Inflammatory macrophage treated with lipopolysaccharide for 4 hours (primary cell): ENCODE data around the gene IFRD1.

Source experiments
- DNase-seq: peaks from one replicate; pipeline ENCODE4 v3.0.0-alpha.2; 2020

IFRD1 gene

GRCh38 chr7:112449902-112450806, at the start of gene IFRD1:
Gene IFRD1 (plus strand): TSS chr7:112450460. CDS start chr7:112450689, 229 bp downstream.
- DNase-seq = peak; percentile 98

- no peak for DNase-seq
Observed at GRCh38 chr7:112404321-112404720, 45.9 kb upstream of the IFRD1 start.

DNA sequence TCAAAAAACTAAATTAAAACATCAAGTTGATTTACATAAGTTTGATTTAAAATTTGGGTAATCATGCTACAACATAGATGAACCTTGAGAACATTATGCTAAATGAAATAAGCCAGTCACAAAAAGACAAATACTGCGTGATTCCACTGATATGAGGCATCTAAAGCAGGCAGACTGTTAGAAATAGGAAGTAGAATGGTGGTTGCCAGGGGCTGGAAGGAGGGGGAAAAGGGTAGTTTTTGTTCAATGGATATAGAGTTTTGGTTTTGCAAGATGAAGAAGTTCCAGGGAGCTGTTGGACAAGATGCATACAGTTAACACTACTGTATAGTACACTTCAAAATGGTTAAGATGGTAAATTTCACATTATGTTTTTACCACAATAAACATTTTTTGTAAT, 45.0 kb upstream of the IFRD1 start:
- no peak for DNase-seq

DNA sequence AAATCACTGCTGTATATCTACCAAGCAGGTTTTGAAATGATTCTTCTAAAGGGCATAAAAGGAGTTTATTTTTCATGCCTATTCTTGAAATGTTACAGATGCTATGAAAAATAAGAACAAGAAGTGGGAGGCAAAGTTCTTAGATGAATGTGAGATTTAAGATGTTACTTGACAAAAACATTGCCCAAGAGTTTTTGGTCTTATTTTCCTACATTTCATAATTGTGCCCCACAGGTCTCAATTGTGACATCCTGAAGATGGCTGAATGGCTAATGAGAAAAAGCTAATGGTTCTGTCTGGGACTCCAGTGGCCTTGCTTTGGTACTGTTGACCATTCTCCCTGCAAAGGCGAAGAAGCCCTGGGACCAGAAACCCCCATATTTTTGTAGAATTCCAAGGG, 43.0 kb upstream of the IFRD1 start:
- peak; percentile 45 for DNase-seq

DNA sequence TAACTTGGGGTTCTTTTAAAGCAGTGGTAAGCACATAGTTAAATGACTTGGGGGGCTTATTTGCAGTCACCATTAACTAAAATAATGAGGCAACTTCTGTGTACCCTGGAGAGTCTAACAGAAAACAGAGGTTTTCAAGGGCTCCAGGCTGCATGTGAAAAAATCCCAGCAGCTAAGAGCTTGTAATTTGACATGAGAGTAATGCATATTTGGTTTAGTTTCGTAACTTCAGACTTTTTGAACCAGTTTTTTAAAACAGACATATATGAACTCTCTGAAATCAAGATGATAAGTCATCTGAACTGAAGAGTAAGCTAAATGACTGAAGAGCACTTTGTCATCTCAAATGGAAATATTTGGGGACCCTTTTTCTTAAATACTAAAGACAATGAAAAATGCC, 40.2 kb upstream of the IFRD1 start:
- peak; percentile 76 for DNase-seq

DNA sequence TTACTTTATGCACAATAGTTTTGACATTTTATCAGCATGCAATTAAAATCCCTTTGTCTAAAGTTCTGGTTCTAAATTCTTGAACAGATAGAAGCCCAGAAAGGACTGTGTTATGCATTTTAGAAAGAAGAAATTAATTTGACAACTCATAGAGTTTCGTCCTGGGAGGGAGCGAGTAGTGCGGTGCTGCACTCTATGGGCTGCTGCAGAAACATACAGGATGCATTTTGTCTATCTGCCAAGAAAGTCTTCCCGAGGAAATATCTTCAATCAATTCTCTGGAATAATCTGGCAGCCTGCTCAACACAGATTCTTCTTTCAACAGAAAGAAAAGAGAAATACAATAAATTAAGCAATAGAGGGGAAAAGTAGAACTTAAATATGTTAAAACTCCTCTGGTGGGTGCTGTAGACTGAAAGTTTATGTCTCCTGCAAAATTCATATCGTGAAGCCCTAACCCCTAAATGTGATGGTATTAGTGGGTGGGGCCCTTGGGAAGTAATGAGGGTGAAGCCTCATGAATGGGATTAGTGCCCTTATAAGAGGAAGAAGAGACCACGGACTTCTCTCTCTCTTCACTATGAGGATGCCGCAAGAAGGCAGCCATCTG, 39.0 kb upstream of the IFRD1 start:
- peak; percentile 42 for DNase-seq

- peak; percentile 49 for DNase-seq
Observed at GRCh38 chr7:112414855-112415490, 35.3 kb upstream of the IFRD1 start.

GRCh38 chr7:112416127-112416526, 34.1 kb upstream of the IFRD1 start:
- no peak for DNase-seq

DNA sequence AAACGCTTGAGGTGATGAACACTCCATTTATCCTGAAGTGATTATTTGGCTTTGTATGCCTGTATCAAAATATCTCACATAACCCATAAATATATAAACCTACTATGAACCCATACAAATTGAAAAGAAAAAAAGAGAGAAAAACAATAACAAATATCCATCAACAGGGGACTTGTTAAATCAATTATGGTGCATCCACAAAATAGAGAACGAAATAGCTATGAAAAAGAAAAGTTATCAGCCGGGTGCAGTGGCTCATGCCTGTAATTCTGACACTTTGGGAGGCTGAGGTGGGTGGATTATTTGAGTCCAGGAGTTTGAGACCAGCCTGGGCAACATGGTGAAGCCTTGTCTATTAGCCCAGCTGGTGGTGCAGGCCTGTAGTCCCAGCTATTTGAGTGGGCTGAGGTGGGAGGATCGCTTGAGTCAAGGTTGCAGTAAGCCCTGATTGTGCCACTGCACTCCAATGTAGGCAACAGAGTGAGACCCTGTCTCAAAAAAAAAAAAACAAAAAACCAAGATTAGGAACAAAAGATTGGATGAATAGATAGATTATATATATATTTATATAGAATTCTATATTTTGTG, 30.6 kb upstream of the IFRD1 start:
- no peak for DNase-seq

DNA sequence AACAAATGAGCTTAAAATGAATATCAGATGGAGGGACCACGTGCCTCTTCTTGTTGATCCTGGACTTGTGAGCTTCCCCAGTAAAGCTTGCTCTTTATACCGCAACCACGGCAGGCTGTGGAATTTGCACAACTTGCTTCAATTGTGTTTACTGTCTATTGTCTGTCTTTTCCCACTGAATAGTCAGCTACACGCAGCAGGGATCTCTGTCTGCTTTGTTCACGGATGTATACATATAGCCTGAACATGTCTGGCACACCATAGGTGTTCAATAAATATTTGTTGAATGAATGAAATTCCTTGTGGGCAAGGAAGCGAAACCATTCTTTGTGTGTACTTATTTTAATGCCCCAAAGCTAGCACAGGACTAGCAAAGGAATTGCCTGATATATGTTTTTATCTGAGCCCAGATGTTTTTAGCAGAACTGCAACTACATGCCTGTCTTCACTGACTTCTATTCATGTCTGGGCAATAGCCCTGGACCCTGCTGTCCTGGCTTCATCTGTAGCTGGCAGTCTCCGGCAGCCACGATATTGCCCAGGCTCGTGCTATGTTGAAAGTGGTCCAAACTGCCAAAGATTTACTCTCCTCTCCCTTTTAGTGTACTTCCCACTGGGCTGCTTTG, 29.9 kb upstream of the IFRD1 start:
- no peak for DNase-seq

DNA sequence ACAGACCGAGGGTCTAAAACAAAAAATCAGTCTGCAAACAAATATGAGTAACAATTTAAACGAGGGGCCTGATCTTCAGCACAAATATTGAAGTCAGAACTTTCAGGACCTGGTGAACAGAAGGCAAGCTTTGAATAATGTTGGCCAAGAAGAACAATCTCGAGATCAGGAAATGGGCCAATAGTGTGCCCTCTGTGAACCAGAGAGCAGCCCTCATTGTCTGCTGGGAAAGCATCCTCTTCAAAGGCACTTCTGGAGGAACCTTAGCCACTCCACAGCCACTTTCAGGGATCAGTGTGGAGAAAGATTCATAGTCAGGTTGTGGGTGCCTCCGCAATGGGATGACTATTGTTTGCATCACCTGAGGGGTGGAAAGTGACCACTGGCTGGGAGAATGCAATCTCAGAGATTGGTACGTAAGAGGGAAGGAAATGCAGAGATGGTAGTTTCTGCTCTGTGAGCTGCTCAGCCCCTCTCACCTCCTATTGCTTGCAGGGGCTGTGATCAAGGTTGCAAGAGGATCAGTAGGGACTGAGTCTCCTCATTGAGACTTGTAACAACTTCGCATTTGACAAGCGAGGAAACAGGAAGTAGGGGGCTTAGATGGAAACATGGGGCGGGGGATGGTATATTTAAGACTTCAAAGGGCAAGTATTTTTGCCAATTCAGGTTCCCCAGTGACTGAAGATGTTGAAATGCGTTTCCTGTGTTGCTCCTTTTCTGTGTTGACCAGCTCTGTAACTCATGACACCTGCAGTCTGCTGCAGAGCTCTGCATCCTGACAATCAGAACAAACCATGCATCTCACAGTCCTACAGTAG, 28.4 kb upstream of the IFRD1 start:
- DNase-seq = peak; percentile 27

DNA sequence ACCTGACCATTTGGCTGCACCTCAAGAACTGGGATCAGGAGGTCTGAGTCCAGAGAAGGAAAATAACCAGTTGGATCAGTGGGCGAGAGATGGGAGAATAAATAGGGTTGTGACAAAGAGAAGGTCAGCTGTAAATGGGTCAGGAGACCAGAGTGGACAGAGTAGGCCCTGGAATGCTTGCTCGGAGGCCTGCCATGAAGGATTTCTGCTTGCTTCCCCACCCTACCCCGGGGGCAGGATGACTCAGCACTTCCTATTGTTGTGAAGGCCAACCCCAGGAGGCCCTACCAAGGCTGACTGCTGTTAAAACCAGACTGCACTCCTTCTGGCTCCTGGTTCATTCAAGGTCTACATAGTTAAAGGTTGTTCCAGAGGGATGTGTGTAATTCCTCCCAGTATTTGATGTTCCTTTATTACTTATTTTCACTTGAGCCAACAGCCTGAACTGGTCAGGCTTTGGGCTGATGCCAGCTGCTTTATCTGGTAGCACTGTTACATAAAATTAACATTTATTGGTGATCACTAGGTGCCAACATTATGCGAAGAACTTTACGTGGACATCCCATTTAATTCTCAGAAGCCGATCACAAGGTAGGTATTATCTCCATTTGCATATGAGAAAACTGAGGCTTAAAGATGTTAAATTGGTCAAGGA, 27.3 kb upstream of the IFRD1 start:
- DNase-seq = peak; percentile 71

- DNase-seq = no peak
Observed at GRCh38 chr7:112423987-112424386, 26.3 kb upstream of the IFRD1 start.

GRCh38 chr7:112427984-112428383, 22.3 kb upstream of the IFRD1 start:
- DNase-seq = no peak

DNA sequence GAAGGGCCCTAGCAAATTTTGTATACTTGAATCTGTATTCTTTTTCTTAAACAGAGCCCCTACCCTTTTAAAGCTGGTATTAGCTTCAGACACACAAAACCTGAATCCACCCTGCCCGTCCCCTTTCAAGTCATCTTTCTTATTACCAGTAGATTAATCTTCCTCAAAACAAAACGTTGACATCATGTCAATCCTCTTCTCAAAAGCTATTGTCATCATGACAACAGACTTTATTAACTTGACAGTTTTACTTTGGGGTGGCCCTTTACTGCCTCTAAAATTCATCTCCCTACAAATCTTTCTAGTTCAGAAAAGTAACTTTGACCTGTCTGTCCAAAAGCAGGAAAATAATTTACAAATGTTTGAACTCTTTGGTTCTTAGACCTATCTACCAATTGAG, 21.5 kb upstream of the IFRD1 start:
- DNase-seq = no peak

- DNase-seq = no peak
Observed at GRCh38 chr7:112430649-112431048, 19.6 kb upstream of the IFRD1 start.

- no peak for DNase-seq
Observed at GRCh38 chr7:112431803-112432202, 18.5 kb upstream of the IFRD1 start.

- DNase-seq = no peak
Observed at GRCh38 chr7:112433289-112433688, 17.0 kb upstream of the IFRD1 start.

- no peak for DNase-seq
Observed at GRCh38 chr7:112437072-112437471, 13.2 kb upstream of the IFRD1 start.

GRCh38 chr7:112439476-112439875, 10.8 kb upstream of the IFRD1 start:
- no peak for DNase-seq

DNA sequence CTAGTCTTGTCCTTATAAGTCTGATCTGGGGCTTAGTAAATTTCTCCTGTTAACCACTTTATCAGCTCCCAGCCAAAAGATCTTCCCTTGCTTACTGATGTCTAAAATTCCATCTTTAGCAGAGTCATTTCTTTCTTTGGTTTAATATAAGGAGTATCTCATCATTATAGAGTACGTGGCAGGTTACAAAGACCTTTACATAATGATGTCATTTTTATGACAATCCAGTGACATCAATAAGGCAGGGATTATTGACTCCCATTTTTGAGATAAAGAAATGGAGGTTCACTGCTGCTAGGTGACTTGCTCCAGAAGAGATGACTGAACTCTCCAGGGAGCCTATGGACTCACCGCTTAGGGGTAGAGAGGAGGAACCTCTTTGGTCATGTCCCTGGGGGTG, 8.1 kb upstream of the IFRD1 start:
- DNase-seq = no peak

DNA sequence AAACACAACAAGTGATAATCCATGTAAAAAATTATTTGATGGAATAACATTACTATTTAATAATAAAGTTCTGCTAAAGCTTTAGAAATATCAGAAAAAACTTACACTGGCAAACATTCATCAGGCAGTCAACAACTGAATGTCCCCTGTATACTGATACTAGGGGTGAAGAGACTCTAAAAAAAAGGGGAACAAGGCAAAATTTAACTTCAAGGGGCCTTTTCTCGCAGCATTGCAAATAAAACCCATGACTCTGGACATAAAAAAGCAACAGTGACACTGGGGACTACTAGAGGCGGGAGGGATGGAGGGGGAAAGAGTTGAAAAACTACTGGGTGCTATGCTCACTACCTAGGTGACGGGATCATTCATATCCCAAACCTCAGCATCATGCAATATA, 5.8 kb upstream of the IFRD1 start:
- no peak for DNase-seq
